ENCODE data around the gene LCN10.
A peak's percentile ranks its signal among the peaks of the same experiment; 100 is the strongest.
"Not testable (repeated sequence)": the region's sequence is repeated elsewhere in the genome, so short reads cannot be mapped to it uniquely, and the experiment has no call there.

Gene LCN10

GRCh38 chr9:136789523-136789937 lies 46.8 kb upstream of the LCN10 start:
- H3K27me3 ChIP-seq (ENCODE audit: insufficient read depth, low read length) = 0 out of 2 replicates have a peak, but pooled peaks cover 4% of the 10 kb centered on the region
- H3K36me3 ChIP-seq (ENCODE audit: insufficient read depth, low read length) = peaks cover 10% of the 10 kb centered on the region
- H2AFZ ChIP-seq (ENCODE audit: low read length) = no peak overlapping the region
- no peak for TF ChIP-seq EZH2 (IDR thresholded peaks at IDR 0.05; ENCODE audit: borderline replicate concordance, low read length)
- TF ChIP-seq CTCF (IDR thresholded peaks at IDR 0.05; ENCODE audit: low read length) = no peak
- H3K9me2 ChIP-seq (ENCODE audit: low read depth, low read length) = no peaks in the 10 kb centered on the region
- no peak overlapping the region for H3K9ac ChIP-seq (ENCODE audit: low read length)
- H3K4me2 ChIP-seq (ENCODE audit: low read length) = no peak overlapping the region
- H4K20me1 ChIP-seq (ENCODE audit: insufficient read depth, low read length) = no peaks in the 10 kb centered on the region
- no peaks in the 10 kb centered on the region for H3K79me2 ChIP-seq (ENCODE audit: insufficient read depth, low read length)
- no peak overlapping the region for H3K27ac ChIP-seq (ENCODE audit: low read depth, low read length, poor library complexity, severe bottlenecking)
- H3K4me1 ChIP-seq (ENCODE audit: insufficient read depth, low read length, severe bottlenecking) = peaks cover 26% of the 10 kb centered on the region
- no peaks in the 10 kb centered on the region for H3F3A ChIP-seq (ENCODE audit: insufficient read depth, low read length)
- no peak overlapping the region for H3K4me3 ChIP-seq (ENCODE audit: low read depth, low read length, poor library complexity, severe bottlenecking)
- no peaks in the 10 kb centered on the region for H3K9me3 ChIP-seq (ENCODE audit: low read length)

GRCh38 chr9:136788644-136789522 lies 46.1 kb upstream of the LCN10 start:
- not testable (repeated sequence) for H3K9ac ChIP-seq (ENCODE audit: low read length); H3K79me2 ChIP-seq (ENCODE audit: insufficient read depth, low read length); H3K4me3 ChIP-seq (ENCODE audit: low read depth, low read length, poor library complexity, severe bottlenecking); H3K4me2 ChIP-seq (ENCODE audit: low read length); H3K27ac ChIP-seq (ENCODE audit: low read depth, low read length, poor library complexity, severe bottlenecking); H2AFZ ChIP-seq (ENCODE audit: low read length); H3K9me3 ChIP-seq (ENCODE audit: low read length); H3K36me3 ChIP-seq (ENCODE audit: insufficient read depth, low read length); H3F3A ChIP-seq (ENCODE audit: insufficient read depth, low read length); H3K9me2 ChIP-seq (ENCODE audit: low read depth, low read length); H4K20me1 ChIP-seq (ENCODE audit: insufficient read depth, low read length); H3K27me3 ChIP-seq (ENCODE audit: insufficient read depth, low read length)
- H3K4me1 ChIP-seq (ENCODE audit: insufficient read depth, low read length, severe bottlenecking) = peaks cover 26% of the 10 kb centered on the region

- Histone ChIP-seq H2AFZ (ENCODE audit: low read length) (no peak overlapping the region), H3F3A (ENCODE audit: insufficient read depth, low read length) (no peaks in the 10 kb centered on the region), H3K36me3 (ENCODE audit: insufficient read depth, low read length) (peaks cover 5% of the 10 kb centered on the region; the same call in 1 of the 2 replicates), H3K9ac (ENCODE audit: low read length) (no peak overlapping the region; the same call in 1 of the 2 replicates), H3K4me3 (ENCODE audit: low read depth, low read length, poor library complexity, severe bottlenecking) (no peak overlapping the region), H3K27me3 (ENCODE audit: insufficient read depth, low read length) (0 out of 2 replicates have a peak, but pooled peaks cover 4% of the 10 kb centered on the region), H3K9me2 (ENCODE audit: low read depth, low read length) (no peaks in the 10 kb centered on the region), H3K9me3 (ENCODE audit: low read length) (no peaks in the 10 kb centered on the region), H3K79me2 (ENCODE audit: insufficient read depth, low read length) (no peaks in the 10 kb centered on the region), H4K20me1 (ENCODE audit: insufficient read depth, low read length) (no peaks in the 10 kb centered on the region), H3K27ac (ENCODE audit: low read depth, low read length, poor library complexity, severe bottlenecking) (no peak overlapping the region), H3K4me2 (ENCODE audit: low read length) (no peak overlapping the region; the same call in 1 of the 2 replicates), H3K4me1 (ENCODE audit: insufficient read depth, low read length, severe bottlenecking) (peaks cover 26% of the 10 kb centered on the region)
- peak; percentile 80 for TF ChIP-seq CTCF (IDR thresholded peaks at IDR 0.05; ENCODE audit: low read length)
- TF ChIP-seq EZH2 (IDR thresholded peaks at IDR 0.05; ENCODE audit: borderline replicate concordance, low read length) = no peak
Observed at GRCh38 chr9:136787690-136788400, 45.1 kb upstream of the LCN10 start.

GRCh38 chr9:136786983-136787382 lies 44.2 kb upstream of the LCN10 start:
- not testable (repeated sequence) for H4K20me1 ChIP-seq (ENCODE audit: insufficient read depth, low read length); H3K9ac ChIP-seq (ENCODE audit: low read length); H3K79me2 ChIP-seq (ENCODE audit: insufficient read depth, low read length); H3K9me2 ChIP-seq (ENCODE audit: low read depth, low read length); H3K4me2 ChIP-seq (ENCODE audit: low read length); H3K27ac ChIP-seq (ENCODE audit: low read depth, low read length, poor library complexity, severe bottlenecking); H3K9me3 ChIP-seq (ENCODE audit: low read length); H3F3A ChIP-seq (ENCODE audit: insufficient read depth, low read length); H3K36me3 ChIP-seq (ENCODE audit: insufficient read depth, low read length); H2AFZ ChIP-seq (ENCODE audit: low read length); H3K4me3 ChIP-seq (ENCODE audit: low read depth, low read length, poor library complexity, severe bottlenecking); H3K27me3 ChIP-seq (ENCODE audit: insufficient read depth, low read length)
- H3K4me1 ChIP-seq (ENCODE audit: insufficient read depth, low read length, severe bottlenecking) = peaks cover 18% of the 10 kb centered on the region
